Measurements from ENCODE around the gene KRT76. TPM values are rescaled to one million over a fixed set of nuclear protein-coding genes. Genes with fewer than 3 reads are reported as not detected.

Gene KRT76
- total and polyA plus RNA-seq, 2 donors (not counting 1 experiment from before 2014, with no cell fraction given) = not detected

DNA sequence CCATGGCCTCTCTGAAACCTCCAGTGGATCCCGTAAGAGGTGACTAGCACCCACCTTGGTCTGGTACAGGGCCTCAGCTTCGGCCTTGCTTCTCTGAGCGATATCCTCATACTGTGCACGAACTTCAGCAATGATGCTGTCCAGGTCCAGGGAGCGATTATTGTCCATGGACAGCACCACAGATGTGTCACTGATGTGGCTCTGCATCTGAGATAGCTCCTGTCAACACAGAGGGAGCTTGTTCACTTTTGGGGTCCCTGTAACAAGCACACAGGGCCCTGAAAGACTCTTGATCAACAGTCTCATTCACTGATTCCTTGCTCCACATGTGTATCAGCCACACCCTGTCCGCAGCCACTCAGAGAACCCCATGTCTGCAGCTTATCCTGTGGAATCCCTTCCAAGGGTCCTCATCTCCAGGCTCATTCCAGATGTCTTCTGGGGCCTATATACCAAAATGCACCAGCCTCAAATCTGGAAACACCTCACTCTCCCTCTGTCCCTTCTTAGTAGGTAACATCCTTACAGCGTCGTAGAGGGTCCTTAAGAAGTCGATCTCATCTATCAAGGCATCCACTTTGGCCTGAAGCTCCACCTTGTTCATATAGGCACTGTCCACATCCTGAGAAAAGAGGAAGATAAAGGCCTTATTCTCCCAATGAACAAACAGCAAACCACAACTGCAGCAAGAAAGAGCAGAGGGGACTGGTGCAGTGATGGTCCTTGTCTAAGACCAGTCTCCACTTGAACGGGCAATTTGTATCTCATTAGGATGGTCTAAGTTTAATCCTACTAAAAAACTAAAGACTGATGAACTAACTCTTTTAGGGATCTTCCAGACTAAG is 15.3 kb upstream of the KRT76 start:
- peaks cover 39% of the 10 kb centered on the region for H3K27me3 Mint-ChIP-seq
- CTCF ChIA-PET = no interaction called here
- no peak overlapping the region for H3K4me2 ChIP-seq (replicated peaks; ENCODE audit: low read depth, low read length, poor library complexity, severe bottlenecking)
- 84% methylated on average over 9 of the region's 10 CpGs for WGBS (ENCODE audit: insufficient coverage)
- H3K9me3 Mint-ChIP-seq (ENCODE audit: insufficient read depth) = no peaks in the 10 kb centered on the region
- no peak overlapping the region for H3K4me3 ChIP-seq (ENCODE audit: control extremely low read depth in 1 of 5, extremely low read depth in 1 of 5, insufficient read depth in 1 of 5, low read depth in 2 of 5, low read length in 4 of 5)
- intact Hi-C loops (cut with micrococcal nuclease) = no loop called here
- H3K4me1 Mint-ChIP-seq = no peaks in the 10 kb centered on the region
- POLR2A ChIA-PET = no interaction called here
- H3K9me3 ChIP-seq (ENCODE audit: control extremely low read depth in 1 of 3, control insufficient read depth in 2 of 3, insufficient read depth in 1 of 3, low read length in 2 of 3) = peaks cover 0 to 5% (median 0%) of the 10 kb centered on the region in 3 donors
- no peaks in the 10 kb centered on the region for H4K20me1 ChIP-seq (ENCODE audit: control insufficient read depth, insufficient read depth, low read length, poor library complexity, severe bottlenecking)
- no peak overlapping the region for H3K4me3 Mint-ChIP-seq
- no peaks in the 10 kb centered on the region for H3K36me3 ChIP-seq (replicated peaks in 1 of 2; ENCODE audit: control extremely low read depth in 1 of 2, control insufficient read depth in 1 of 2, extremely low read depth in 1 of 2, insufficient read depth in 2 of 2, low read length in 1 of 2)
- no peaks in the 10 kb centered on the region for H3K79me2 ChIP-seq (ENCODE audit: control insufficient read depth, insufficient read depth, low read length)
- H3K4me1 ChIP-seq (ENCODE audit: control insufficient read depth in 2 of 2, insufficient read depth in 2 of 2, low read length in 2 of 2) = no peaks in the 10 kb centered on the region
- H3K27ac Mint-ChIP-seq = no peak overlapping the region
- DNase-seq (no peak), ATAC-seq (ENCODE audit: low read depth) (no peak)
- TF ChIP-seq EZH2 (IDR thresholded peaks at IDR 0.05; ENCODE audit: borderline replicate concordance, insufficient read depth, low read depth, low read length, poor library complexity, severe bottlenecking) = no peak
- TF ChIP-seq, protein P1, sequence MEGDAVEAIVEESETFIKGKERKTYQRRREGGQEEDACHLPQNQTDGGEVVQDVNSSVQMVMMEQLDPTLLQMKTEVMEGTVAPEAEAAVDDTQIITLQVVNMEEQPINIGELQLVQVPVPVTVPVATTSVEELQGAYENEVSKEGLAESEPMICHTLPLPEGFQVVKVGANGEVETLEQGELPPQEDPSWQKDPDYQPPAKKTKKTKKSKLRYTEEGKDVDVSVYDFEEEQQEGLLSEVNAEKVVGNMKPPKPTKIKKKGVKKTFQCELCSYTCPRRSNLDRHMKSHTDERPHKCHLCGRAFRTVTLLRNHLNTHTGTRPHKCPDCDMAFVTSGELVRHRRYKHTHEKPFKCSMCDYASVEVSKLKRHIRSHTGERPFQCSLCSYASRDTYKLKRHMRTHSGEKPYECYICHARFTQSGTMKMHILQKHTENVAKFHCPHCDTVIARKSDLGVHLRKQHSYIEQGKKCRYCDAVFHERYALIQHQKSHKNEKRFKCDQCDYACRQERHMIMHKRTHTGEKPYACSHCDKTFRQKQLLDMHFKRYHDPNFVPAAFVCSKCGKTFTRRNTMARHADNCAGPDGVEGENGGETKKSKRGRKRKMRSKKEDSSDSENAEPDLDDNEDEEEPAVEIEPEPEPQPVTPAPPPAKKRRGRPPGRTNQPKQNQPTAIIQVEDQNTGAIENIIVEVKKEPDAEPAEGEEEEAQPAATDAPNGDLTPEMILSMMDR (IDR thresholded peaks at IDR 0.05) = no peak
- H2AFZ ChIP-seq (ENCODE audit: insufficient read depth, low read depth, low read length, poor library complexity, severe bottlenecking) = no peak overlapping the region
- H3K9ac ChIP-seq (ENCODE audit: low read length) = no peak overlapping the region
- H3K27ac ChIP-seq (ENCODE audit: low read length in 2 of 2) = no peak overlapping the region
- peaks cover 0 to 16% (median 4%) of the 10 kb centered on the region in 4 experiments for H3K27me3 ChIP-seq (replicated peaks in 1 of 4; ENCODE audit: control extremely low read depth in 1 of 4, control insufficient read depth in 3 of 4, insufficient read depth in 4 of 4, low read length in 3 of 4)
